Pons (tissue), 1 donor: ENCODE measurements around the gene ATG2B.

ENCODE experiments used
- DNase-seq: peaks from one replicate; pipeline ENCODE4 v3.0.0-alpha.2; 2016; ENCODE audit warnings: low spot score

ATG2B gene

DNA sequence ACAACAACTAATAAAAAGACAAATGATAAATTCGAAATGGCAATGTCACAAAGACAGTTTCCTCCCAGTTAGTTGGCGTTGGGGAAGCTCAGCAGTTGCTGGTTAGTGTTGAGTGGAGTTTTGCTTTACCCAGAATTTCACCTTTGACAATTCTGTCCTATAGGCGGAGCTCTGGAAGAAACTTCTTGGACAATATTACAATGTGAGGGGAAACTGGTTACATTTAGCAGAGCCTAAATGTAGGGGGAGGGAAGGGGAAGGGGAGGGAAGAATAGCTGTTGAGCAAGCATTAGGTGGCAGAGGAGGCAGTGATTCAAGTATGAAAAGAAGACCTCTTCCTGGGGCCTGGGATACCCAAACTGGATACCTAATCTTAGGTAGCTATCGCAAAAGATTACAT lies 55.7 kb downstream of the ATG2B start:
- no peak for DNase-seq

DNA sequence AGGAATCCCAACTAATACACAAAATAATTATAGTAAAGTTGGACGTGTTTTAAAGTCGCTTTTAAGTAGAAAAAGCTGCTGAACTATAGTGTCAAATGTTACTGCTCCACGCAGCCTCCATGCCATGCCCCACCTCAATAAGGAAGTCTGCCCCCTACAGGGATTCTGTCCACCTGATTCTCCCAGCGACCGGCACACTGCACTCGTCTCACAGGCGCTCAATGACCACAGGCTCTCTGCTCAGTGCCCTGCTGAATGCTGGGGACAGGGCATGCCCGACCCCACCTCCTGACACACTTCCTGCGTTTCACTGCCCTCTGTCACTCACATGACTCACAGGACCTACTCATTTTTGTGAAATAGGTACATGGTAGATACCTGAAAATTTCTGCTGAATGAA lies 58.2 kb downstream of the ATG2B start:
- no peak for DNase-seq

DNA sequence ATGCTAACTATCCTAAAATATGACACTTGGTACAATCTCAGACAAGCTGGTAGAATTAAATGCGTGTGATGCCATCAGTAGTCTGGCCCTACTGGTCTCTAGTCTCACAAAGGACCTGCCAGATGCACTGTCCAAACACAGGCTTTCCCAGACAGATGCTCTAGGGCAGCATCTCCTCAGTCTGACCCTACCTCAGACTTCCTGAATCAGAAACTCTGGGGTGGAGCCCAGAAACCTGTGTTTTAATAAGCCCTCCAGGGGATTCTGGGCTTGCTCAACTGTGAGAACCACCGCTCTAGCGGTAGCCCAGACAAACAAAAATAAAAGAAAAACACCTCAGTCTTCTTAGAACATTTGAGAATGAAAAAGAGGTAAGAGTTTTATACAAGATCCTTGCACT lies 59.2 kb downstream of the ATG2B start:
- DNase-seq, result no peak

DNA sequence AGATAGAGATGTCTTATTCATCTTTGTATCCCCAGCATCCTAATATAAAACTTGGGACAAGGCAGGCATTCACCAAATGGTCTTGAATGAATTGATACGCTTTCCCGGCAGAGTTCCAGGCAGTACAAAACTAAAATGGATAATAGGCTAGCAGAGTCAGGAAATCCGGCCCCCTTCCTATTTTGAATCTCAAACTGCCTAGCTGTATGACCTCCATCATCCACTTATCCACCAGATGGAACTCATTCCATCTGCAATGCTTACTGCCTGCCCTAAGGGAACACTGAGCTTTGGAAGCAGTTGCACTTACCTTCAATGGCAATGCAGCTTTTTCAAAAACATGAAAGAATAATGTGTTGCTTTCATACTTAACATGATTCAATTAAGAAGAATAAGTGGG lies 63.7 kb downstream of the ATG2B start:
- peak; percentile 38 for DNase-seq

DNA sequence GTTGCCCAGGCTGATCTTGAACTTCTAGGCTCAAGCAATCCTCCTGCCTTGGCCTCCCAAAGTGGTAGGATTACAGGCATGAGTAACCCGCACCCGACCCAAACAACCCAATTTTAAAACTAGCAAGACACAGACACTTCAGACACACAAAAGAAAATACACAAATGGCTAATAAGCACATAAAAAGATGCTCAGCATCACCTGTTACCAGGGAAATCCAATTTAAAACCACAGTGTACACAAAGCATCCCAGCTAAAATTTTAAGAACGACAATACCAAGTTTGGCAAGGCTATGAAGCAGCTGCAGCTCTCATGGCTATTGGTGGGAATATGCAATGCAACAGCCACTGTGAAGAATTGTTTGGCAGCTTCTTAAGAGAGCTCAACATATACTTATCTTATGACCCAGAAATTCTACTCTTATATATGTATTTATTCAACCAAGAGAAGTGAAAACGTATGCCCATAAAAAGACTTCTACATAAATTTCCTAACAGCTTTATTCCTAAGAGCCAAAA lies 65.1 kb downstream of the ATG2B start:
- no peak for DNase-seq

- peak; percentile 26 for DNase-seq
These were observed 66.1 kb downstream of the ATG2B start for GRCh38 chr14:96297000-96297399.

DNA sequence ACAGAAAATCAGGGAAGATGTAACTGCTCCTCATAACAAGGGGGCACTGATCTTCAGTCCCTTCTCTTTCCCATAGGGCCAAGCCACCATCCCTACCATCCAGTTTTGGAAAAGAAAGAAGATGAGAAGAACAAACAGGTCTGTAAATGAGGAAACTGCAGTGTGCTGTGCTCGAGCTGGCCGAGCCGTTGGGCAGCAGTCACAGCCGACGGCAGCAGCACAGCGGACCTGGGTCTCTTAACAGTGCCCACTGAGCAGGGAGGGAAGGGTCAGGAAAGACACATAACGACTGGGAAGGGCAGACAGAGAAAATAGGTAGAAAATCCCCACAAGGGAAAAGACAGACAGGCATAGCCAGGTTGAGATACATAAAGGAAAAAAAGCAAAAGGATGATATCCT lies 68.9 kb downstream of the ATG2B start:
- DNase-seq, result no peak

DNA sequence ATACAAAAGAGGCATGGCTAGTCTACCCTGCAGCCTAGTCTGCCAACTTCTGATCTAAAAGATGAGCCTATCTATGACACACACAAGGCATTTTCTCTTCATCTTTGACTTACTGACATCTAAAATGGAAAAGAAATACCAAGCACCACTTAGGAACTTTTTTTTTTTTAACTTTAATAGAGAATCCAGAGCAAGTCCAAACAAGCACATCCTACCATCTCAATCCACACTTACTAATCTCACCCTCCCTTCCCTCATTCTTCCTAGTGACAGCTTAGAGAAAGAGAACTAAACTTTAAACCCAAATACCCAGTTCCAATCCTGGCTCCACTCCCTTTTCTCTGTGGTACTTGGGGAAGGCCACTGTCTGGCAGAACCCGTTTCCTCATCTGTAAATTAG lies 75.3 kb downstream of the ATG2B start:
- DNase-seq, result no peak

DNA sequence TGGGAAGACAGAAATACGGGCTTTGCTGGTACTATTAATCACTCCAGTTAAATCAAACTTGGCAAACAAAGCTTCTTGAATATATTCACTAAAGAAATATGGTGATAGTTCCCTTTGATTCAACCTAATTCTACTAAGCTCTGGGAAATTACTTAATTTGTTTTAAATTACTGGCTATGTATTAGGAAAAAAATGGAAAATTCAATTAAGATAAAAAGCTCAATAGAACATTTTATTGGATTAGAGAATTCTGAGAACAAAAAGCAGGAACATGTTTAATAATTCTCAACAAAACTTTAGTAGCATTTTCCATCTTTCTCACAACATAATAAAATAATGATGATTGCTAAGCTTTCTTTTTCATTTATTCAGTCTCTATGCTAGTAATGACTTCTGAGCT lies 76.9 kb downstream of the ATG2B start:
- no peak for DNase-seq

DNA sequence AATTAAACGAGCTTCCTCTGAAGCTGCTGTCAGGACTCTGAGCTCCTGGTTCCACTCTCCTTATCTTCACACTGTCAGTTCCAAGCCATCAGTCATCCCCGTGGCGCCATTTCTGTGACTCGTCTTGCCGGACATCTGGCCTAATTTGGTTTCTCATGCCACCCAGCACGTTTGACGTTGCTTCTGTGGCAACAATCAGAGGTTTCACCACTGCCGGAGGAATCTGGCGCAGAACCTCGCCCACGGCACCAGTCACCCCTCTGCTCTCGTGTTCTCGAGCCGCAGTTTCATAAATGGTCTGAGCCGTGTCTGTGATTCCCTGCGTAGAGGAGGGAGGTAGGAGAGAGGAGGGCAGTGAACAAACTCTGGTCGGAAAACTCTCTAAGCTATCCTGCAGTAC lies 77.5 kb downstream of the ATG2B start:
- DNase-seq, result no peak

DNA sequence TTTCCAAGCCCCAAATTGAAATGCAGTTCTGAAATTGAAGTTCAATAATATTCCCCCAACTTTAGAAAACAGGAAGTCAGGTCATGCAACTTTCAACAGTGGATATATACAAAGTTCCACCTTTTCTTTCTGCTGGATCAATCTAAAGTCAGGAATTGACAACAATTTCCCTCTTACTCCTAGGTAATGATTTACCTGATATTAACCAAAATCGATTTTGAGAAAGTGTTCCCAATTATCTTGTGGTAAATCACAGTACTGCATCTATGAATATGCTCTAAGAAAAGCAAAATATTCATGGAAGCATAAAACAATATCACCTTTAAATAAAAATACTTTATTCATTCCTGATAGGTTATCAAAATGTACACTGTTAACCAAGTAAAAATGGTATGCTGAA lies 78.7 kb downstream of the ATG2B start:
- no peak for DNase-seq

DNA sequence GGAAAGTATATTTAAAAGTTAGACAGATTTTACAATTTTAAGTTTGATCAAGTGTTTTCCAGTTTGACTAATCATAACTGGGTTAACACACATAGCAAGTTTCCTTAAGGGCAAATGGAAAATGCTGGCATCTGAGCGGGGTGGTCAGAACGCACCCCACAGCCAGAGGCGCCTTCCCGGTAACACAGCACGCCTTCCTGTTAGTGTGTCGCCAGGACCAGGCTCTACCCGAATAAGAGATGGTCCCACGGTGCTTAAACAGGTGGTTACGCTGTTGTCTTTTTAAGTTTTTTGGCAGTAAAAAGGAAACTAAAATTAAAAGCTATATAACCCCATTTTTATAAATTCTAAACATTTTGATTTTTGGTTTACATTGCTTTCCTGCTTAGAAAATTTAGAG lies 79.1 kb downstream of the ATG2B start:
- DNase-seq, result no peak

GRCh38 chr14:96281486-96281885 lies 81.7 kb downstream of the ATG2B start:
- peak; percentile 22 for DNase-seq

DNA sequence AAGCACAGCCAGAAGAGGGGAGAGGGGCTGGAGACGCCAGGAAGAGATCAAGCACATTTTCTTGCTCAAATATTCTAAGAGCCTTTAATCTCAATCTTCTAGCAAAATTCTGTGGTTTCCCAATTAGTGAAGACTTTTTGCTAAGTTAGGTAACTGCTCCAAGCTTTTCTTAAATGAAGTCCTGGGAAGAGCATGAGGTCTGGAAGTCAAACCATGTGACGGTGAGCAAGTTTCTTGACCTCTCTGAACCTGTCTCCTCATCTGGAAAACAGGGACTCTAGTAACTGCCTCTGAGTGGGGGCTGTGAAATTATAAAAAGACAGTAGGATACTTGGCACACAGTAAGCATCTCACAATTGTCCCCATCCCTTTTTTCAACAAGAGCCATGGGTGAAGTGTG lies 83.0 kb downstream of the ATG2B start:
- DNase-seq, result no peak

- no peak for DNase-seq
These were observed 83.6 kb downstream of the ATG2B start for GRCh38 chr14:96279564-96279963.

- no peak for DNase-seq
These were observed 85.3 kb downstream of the ATG2B start for GRCh38 chr14:96277890-96278289.

DNA sequence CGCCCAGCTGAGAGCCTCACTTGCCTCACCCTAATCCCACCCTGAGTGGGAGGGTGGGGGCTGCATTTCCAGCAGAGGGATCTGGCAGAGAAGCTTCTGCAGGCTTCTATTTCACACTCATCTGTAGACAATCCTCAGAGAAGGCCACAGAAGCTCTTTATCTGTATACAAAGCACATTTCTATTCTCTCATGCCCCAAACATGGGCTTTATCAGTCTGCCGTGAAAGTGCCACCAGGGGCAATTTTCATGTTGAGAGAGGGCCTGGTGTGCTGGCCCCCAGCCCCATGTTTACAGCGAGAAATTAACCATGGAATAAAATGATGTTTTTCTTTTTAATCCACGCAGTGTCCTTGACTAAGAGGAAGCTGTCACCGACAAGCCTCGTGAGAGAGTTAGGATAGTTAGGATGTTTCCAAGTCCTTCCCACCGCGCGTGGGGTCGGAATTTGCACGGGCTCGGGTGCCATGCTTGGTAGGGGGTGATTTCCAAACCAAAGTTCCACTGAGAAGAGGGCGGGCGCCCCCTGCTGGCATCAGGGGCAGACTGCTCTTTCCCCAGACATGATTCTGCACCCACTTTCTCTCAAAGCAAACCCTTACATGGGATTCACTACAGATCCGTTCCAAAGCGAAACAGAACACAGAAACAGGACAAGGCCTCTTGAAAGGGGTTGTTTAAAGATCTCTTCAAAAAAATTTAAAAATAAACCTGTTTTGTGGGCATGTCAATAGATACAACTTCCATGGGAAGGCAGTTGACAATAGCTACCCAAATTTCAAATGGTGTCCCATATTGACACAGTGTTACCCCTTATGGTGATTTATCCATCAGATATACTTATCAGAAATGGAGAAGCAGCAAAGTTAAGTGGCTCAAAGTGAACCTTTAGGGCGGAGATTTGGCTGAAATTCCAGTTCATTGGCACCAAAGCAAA lies 87.7 kb downstream of the ATG2B start:
- DNase-seq, result peak; percentile 73

- peak; percentile 84 for DNase-seq
These were observed 88.6 kb downstream of the ATG2B start for GRCh38 chr14:96274543-96274942.

DNA sequence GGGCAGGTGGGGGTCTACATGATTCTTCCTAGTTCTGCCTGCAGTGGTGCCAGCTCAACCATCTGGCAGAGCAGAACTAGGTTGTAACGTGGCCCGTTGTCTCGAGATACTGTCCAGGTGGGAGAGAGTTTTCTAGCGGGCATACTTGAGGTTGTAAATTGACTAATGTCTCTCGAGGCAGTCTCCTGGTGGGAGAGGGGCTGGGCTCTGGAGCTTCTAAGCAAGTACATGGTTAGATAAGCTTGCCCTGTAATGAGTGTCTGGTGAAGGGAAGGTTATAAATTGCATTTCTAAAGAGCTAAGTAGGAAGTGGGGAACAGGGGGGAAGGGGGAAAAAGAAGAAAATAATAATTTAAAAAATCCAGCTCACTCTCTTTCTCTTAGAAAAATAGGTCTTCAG lies 89.0 kb downstream of the ATG2B start:
- DNase-seq, result no peak

GRCh38 chr14:96273629-96274028 lies 89.5 kb downstream of the ATG2B start:
- DNase-seq, result no peak

GRCh38 chr14:96272777-96273473 lies 90.2 kb downstream of the ATG2B start:
- DNase-seq, result no peak

DNA sequence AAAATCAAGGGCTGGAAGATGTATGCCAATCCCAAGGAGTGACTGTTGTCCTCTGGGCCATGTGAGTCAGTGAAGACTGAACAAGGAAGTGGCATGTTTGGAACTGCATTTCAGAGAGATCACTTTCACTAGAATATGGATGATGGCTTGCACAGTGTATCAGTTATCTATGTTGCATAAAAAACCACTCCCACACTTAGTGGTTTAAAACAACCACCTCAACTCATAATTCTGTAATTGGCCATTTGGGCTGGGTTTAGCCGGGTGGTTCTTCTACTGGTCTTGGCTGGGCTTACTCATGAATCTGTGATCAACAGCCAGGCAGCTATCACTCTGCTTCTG lies 91.7 kb downstream of the ATG2B start:
- no peak for DNase-seq
